IMR-90 (cell line): ENCODE measurements around the gene QSOX2. TPM values are rescaled to one million over a fixed set of nuclear protein-coding genes. Genes with fewer than 3 reads are reported as not detected.

ENCODE experiments used
- ATAC-seq: fragments of 200-7000 bp; cut with Tn5 transposase; 2 replicates; pipeline ENCODE4 v1.9.1; 2020; ENCODE audit warnings: low read depth, mild to moderate bottlenecking, moderate library complexity
- BruUV-seq: library from RNA; stranded (reverse); fragments of 400-500 nt; replicated peaks from 2 replicates; lab custom pipeline; 2021; lab: Mats Ljungman, UMichigan
- CTCF ChIA-PET: fragments of 300-600 bp; formaldehyde crosslinking; extraction: SDS; loops from one replicate; lab custom pipeline; 2021; ENCODE audit warnings: antibody characterized with exemption; lab: Yijun Ruan, JAX
- POLR2A ChIA-PET: fragments of 300-600 bp; sonication (Branson Sonifier 250); formaldehyde crosslinking; loops from one replicate; lab custom pipeline; 2022; ENCODE audit warnings: antibody characterized with exemption; ENCODE audit not compliant: unreplicated experiment; lab: Charles Lee
- DNase-seq: peaks from one replicate; pipeline ENCODE4 v3.0.0; 2013
- H2AFZ ChIP-seq: replicated peaks from 2 replicates; pipeline ENCODE3; 2013; ENCODE audit warnings: low read length, mild to moderate bottlenecking; ENCODE audit not compliant: poor library complexity
- H2AK5ac ChIP-seq: 2 replicates; pipeline ENCODE4 v1.6.1; 2013; ENCODE audit warnings: low read depth, low read length, inconsistent platforms
- H2AK9ac ChIP-seq: replicated peaks from 2 replicates; pipeline ENCODE3; 2013; ENCODE audit warnings: mild to moderate bottlenecking, low read depth, low read length, moderate library complexity; ENCODE audit not compliant: poor library complexity
- H2BK120ac ChIP-seq: 2 replicates; pipeline ENCODE4 v1.6.1; 2013; ENCODE audit warnings: low read depth, low read length, inconsistent platforms
- H2BK15ac ChIP-seq: 3 replicates; pipeline ENCODE4 v1.6.1; 2013; ENCODE audit warnings: low read depth, low read length, inconsistent platforms
- H2BK20ac ChIP-seq: 2 replicates; pipeline ENCODE4 v1.6.1; 2013; ENCODE audit warnings: low read depth, mild to moderate bottlenecking, inconsistent platforms, low read length, moderate library complexity
- H2BK5ac ChIP-seq: 2 replicates; pipeline ENCODE4 v1.6.1; 2013; ENCODE audit warnings: mild to moderate bottlenecking, low read depth, low read length, inconsistent platforms; ENCODE audit not compliant: poor library complexity, severe bottlenecking
- H3K14ac ChIP-seq: replicated peaks from 2 replicates; pipeline ENCODE4 v1.6.1; 2013; ENCODE audit warnings: low read depth, low read length, inconsistent platforms
- H3K18ac ChIP-seq: 2 replicates; pipeline ENCODE4 v1.6.1; 2013; ENCODE audit warnings: low read depth, low read length, control low read depth
- H3K23ac ChIP-seq: 2 replicates; pipeline ENCODE4 v1.6.1; 2013; ENCODE audit warnings: low read depth, low read length, inconsistent platforms
- H3K27ac ChIP-seq: 2 replicates; pipeline ENCODE4 v1.5.1; 2013; ENCODE audit warnings: mild to moderate bottlenecking, control low read depth, low read length; ENCODE audit not compliant: insufficient read depth
- H3K27me3 ChIP-seq: 2 replicates; pipeline ENCODE4 v1.6.1; 2013; ENCODE audit warnings: low read length; ENCODE audit not compliant: control insufficient read depth, insufficient read depth
- H3K36me3 ChIP-seq: 2 replicates; pipeline ENCODE4 v1.6.1; 2013; ENCODE audit warnings: low read length, mixed read lengths; ENCODE audit not compliant: control insufficient read depth, insufficient read depth
- H3K4ac ChIP-seq: 2 replicates; pipeline ENCODE4 v1.6.1; 2013; ENCODE audit warnings: low read depth, low read length, inconsistent platforms
- H3K4me1 ChIP-seq: 2 replicates; pipeline ENCODE4 v1.6.1; 2013; ENCODE audit warnings: low read length, mixed read lengths; ENCODE audit not compliant: control insufficient read depth, insufficient read depth
- H3K4me2 ChIP-seq: 2 replicates; pipeline ENCODE4 v1.6.1; 2013; ENCODE audit warnings: low read depth, mild to moderate bottlenecking, control low read depth, low read length, moderate library complexity
- H3K4me3 ChIP-seq: 2 replicates; pipeline ENCODE4 v1.5.1; 2013; ENCODE audit warnings: low read depth, mild to moderate bottlenecking, control low read depth, low read length, moderate library complexity; ENCODE audit not compliant: insufficient read depth
- H3K56ac ChIP-seq: 2 replicates; pipeline ENCODE4 v1.6.1; 2013; ENCODE audit warnings: low read length, inconsistent platforms; ENCODE audit not compliant: insufficient read depth; ENCODE audit errors: extremely low read depth
- H3K79me1 ChIP-seq, 2 experiments: 2 replicates each; pipeline ENCODE4 v1.6.1; 2013; ENCODE audit warnings: low read length in 2 of 2, inconsistent platforms in 1 of 2, low read depth in 1 of 2
- H3K9ac ChIP-seq: 2 replicates; pipeline ENCODE4 v1.6.1; 2013; ENCODE audit warnings: low read depth, low read length, control low read depth
- H3K9me1 ChIP-seq: 2 replicates; pipeline ENCODE4 v1.6.1; 2013; ENCODE audit warnings: low read length, inconsistent platforms; ENCODE audit not compliant: insufficient read depth
- H3K9me3 ChIP-seq: 2 replicates; pipeline ENCODE4 v1.6.1; 2013; ENCODE audit warnings: low read length; ENCODE audit not compliant: control insufficient read depth, insufficient read depth
- H4K20me1 ChIP-seq: 2 replicates; pipeline ENCODE4 v1.6.1; 2013; ENCODE audit warnings: low read length, inconsistent platforms; ENCODE audit not compliant: insufficient read depth
- H4K5ac ChIP-seq: 2 replicates; pipeline ENCODE4 v1.6.1; 2013; ENCODE audit warnings: mild to moderate bottlenecking, low read depth, low read length, control low read depth
- H4K8ac ChIP-seq, 2 experiments: 2 replicates each; pipeline ENCODE4 v1.6.1; 2013; ENCODE audit warnings: low read depth in 2 of 2, low read length in 2 of 2, control low read depth in 1 of 2, inconsistent platforms in 1 of 2
- H4K91ac ChIP-seq: 2 replicates; pipeline ENCODE4 v1.6.1; 2013; ENCODE audit warnings: low read depth, low read length, inconsistent platforms; ENCODE audit not compliant: insufficient read depth
- NFE2L2 ChIP-seq: fragments of 150-350 bp; IDR thresholded peaks from 2 replicates; pipeline ENCODE4 v1.6.1; 2016; ENCODE audit warnings: low read depth, mild to moderate bottlenecking, low read length
- WGBS, 2 experiments: methylation state at CpG; one replicate each; pipeline versions ENCODE4 v1.1.5 to v1.1.7; 2013; ENCODE audit warnings: missing lambda C conversion rate in 2 of 2; ENCODE audit not compliant: insufficient read length in 1 of 2; ENCODE audit errors: extremely low coverage in 2 of 2; 5-methylcytosine and 5-hydroxymethylcytosine counted together
- dilution Hi-C: fragments of 300-500 bp; cut with HindIII; formaldehyde crosslinking; loops from one replicate; pipeline ENCODE4 v1.14.3; 2018; ENCODE audit warnings: low sequenced_read_pairs; ENCODE audit not compliant: unreplicated experiment
- in situ Hi-C: fragments of 300-500 bp; cut with MboI; formaldehyde crosslinking; loops from 3 replicates; pipeline ENCODE4 v1.14.3; 2019; ENCODE audit warnings: low sequenced_read_pairs, inconsistent platforms, mixed read lengths
- intact Hi-C: fragments of 100-400 bp; cut with micrococcal nuclease; formaldehyde crosslinking; loops from 2 replicates; pipeline ENCODE4 v1.10.0; 2022
- polyA plus RNA-seq, 3 experiments: library from polyadenylated mRNA; depleted of rRNA; stranded (reverse); fragments of >200 nt; gene quantifications; 2 replicates each; pipeline ENCODE4 v1.2.3, GENCODE V29; 2012; ENCODE audit warnings: low replicate concordance in 1 of 3
- total RNA-seq: library from RNA; depleted of rRNA; stranded (reverse); fragments of >200 nt; gene quantifications from 2 replicates; pipeline ENCODE4 v1.2.3, GENCODE V29; 2012

The QSOX2 gene
- total and polyA plus RNA-seq, 2 of the 4 experiments (the other 2 are of a cell fraction) = 5.9 to 12.9 TPM

- TF ChIP-seq NFE2L2 = no peak
- no peak overlapping the region for H2BK15ac ChIP-seq
- H4K91ac ChIP-seq = no peak overlapping the region
- H3K18ac ChIP-seq = no peak overlapping the region
- DNase-seq (no peak), ATAC-seq (0 out of 2 replicates have a peak, but pooled peaks have one; percentile 33)
- no peak overlapping the region for H3K4me3 ChIP-seq
- in situ Hi-C loops (no loop called here), dilution Hi-C loops (no loop called here), intact Hi-C loops (no loop called here)
- no peak overlapping the region for H3K14ac ChIP-seq
- H3K9ac ChIP-seq = no peak overlapping the region
- no peak overlapping the region for H3K56ac ChIP-seq
- no TSS peak for BruUV-seq
- peaks cover 52% of the 10 kb centered on the region for H3K27me3 ChIP-seq
- H4K8ac ChIP-seq = no peak overlapping the region
- H3K23ac ChIP-seq = no peak overlapping the region
- H3K4me1 ChIP-seq = no peaks in the 10 kb centered on the region
- 49% methylated on average over 5 of the region's 11 CpGs; no CpG with 5 or more reads in 1 of the 2 experiments for WGBS, 2 experiments
- CTCF ChIA-PET = interaction anchor here (0.7 kb wide), 1 partner anchor 97 kb away, joined by 3 read pairs; no protein-coding TSS in a partner anchor
- no peak overlapping the region for H2BK5ac ChIP-seq
- no peaks in the 10 kb centered on the region for H3K79me1 ChIP-seq
- H2AK9ac ChIP-seq = no peak overlapping the region
- H2BK20ac ChIP-seq = no peak overlapping the region
- H2BK120ac ChIP-seq = no peak overlapping the region
- H2AK5ac ChIP-seq = no peak overlapping the region
- H3K4me2 ChIP-seq = no peak overlapping the region
- H4K5ac ChIP-seq = no peak overlapping the region
- H3K36me3 ChIP-seq = no peaks in the 10 kb centered on the region
- no peaks in the 10 kb centered on the region for H3K9me3 ChIP-seq
- H2AFZ ChIP-seq = no peak overlapping the region
- no peaks in the 10 kb centered on the region for H3K9me1 ChIP-seq
- no peak overlapping the region for H3K4ac ChIP-seq
- H3K27ac ChIP-seq = no peak overlapping the region
- H4K20me1 ChIP-seq = no peaks in the 10 kb centered on the region
- POLR2A ChIA-PET = no interaction called here
Observed at GRCh38 chr9:136171801-136172411, 73.7 kb downstream of the QSOX2 start.
